Activated naive CD4-positive, alpha-beta T cell treated with anti-CD3 and anti-CD28 coated beads, Interleukin-2, amount 10 ng/mL, durations not matched to agents 7 days and 5 days (primary cell): Measurements from ENCODE around the gene HERC2.
A peak's percentile ranks its signal among the peaks of the same experiment; 100 is the strongest.
"Not testable (repeated sequence)": the region's sequence is repeated elsewhere in the genome, so short reads cannot be mapped to it uniquely, and the experiment has no call there.

Source experiments
- CTCF ChIA-PET: fragments of 350-600 bp; sonication (Branson Sonifier 250); formaldehyde crosslinking; loops from one replicate; lab custom pipeline; 2021; ENCODE audit warnings: antibody characterized with exemption; lab: Charles Lee
- DNase-seq: peaks from one replicate; pipeline ENCODE4 v3.0.0-alpha.2; 2020
- H3K27ac Mint-ChIP-seq: one replicate; pipeline ENCODE4 v1.8.0; 2021; ENCODE audit warnings: mild to moderate bottlenecking, moderate library complexity, mixed read lengths
- H3K27me3 Mint-ChIP-seq: one replicate; pipeline ENCODE4 v1.8.0; 2021; ENCODE audit warnings: mild to moderate bottlenecking, mixed read lengths
- H3K36me3 Mint-ChIP-seq: one replicate; pipeline ENCODE4 v1.8.0; 2021; ENCODE audit warnings: mixed read lengths
- H3K4me1 Mint-ChIP-seq: one replicate; pipeline ENCODE4 v1.8.0; 2021; ENCODE audit warnings: mixed read lengths
- H3K4me3 Mint-ChIP-seq: one replicate; pipeline ENCODE4 v1.8.0; 2021; ENCODE audit warnings: mild to moderate bottlenecking, moderate library complexity, mixed read lengths
- H3K9me3 Mint-ChIP-seq: one replicate; pipeline ENCODE4 v1.8.0; 2021; ENCODE audit warnings: mixed read lengths

Gene HERC2

DNA sequence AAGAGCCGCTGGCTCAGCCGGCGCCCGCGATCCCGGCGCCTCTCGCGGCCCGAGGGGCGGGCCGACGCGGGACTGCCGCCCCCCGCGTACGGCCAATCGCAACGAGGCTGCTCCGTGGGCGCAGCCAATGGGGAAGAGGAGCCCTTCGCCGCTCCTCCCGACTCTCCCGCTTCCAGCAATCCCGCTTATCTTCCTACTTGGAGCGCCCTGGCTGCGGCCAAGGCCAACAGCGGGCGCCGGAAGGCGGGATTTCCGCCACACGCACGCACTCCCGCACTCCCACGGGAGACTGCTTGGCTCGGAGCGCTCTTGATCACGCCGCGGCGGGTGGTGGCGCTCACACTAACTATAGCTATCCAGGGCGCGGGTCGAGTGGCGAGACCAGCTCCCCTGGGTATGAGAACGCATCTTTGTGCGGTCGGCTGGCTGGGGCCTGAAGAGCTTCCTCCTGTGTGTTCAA is at the start of gene HERC2:
Gene HERC2, minus strand, starts transcription at position 51 of the 460 bp plus-strand sequence. CDS start 746 bp downstream, outside the sequence.
- H3K4me1 Mint-ChIP-seq, CTCF ChIA-PET, H3K9me3 Mint-ChIP-seq, DNase-seq, H3K36me3 Mint-ChIP-seq, H3K27me3 Mint-ChIP-seq: not testable (repeated sequence)
- Mint-ChIP-seq H3K4me3 (peak within 1 kb of the TSS; percentile 91), H3K27ac (peak within 1 kb of the TSS; percentile 95)

GRCh38 chr15:28365502-28365901 is 43.5 kb upstream of the HERC2 start:
- H3K4me3 Mint-ChIP-seq, H3K4me1 Mint-ChIP-seq, CTCF ChIA-PET, H3K27ac Mint-ChIP-seq, H3K36me3 Mint-ChIP-seq, H3K27me3 Mint-ChIP-seq, DNase-seq, H3K9me3 Mint-ChIP-seq: not testable (repeated sequence)

- H3K36me3 Mint-ChIP-seq, H3K9me3 Mint-ChIP-seq, DNase-seq, H3K4me1 Mint-ChIP-seq, H3K4me3 Mint-ChIP-seq, CTCF ChIA-PET, H3K27ac Mint-ChIP-seq, H3K27me3 Mint-ChIP-seq: not testable (repeated sequence)
These were observed 36.0 kb upstream of the HERC2 start, which contains the start of gene GOLGA6L24 for GRCh38 chr15:28357984-28358383. GOLGA6L24 (minus strand) TSS chr15:28358084; CDS start chr15:28358023, 61 bp downstream.

DNA sequence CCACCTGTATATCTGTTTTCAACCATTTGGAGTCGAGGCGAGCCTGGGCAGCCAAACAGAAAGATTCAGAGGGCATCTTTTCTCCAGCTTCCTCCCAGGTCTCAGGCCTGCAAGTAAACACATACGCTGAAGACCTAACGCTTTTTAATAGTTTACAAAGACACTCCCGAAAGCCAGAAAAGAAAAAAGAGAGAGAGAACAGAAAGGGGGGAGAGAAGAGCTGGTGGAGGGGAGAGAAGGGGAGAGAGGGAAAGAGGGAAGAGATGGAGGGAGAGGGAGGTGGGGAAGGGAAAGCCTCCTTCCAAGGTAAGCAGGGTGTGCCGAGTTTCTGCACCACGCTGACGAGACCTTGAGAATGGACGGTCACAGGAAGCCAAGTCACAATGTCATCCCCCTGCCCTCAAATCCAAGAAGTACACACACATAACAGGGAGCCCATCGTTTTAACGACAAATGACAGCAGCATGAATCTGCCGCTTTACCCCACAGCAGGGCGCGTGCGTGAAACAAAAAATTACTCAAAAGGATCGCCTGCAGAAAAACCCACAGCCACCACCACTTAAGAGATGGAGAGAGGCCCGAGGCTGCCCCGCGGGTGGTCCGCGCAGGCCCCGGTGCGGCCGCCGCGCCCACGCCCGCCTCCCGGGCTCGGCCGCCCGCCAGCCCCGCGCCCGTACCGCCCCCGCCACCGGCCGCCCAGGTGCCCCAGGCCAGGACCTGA is 461 bp downstream of the HERC2 start:
- H3K36me3 Mint-ChIP-seq, H3K4me1 Mint-ChIP-seq, H3K9me3 Mint-ChIP-seq, CTCF ChIA-PET, H3K27me3 Mint-ChIP-seq: not testable (repeated sequence)
- peak overlapping the region; percentile 95 for H3K27ac Mint-ChIP-seq
- peak overlapping the region; percentile 91 for H3K4me3 Mint-ChIP-seq
- DNase-seq: peak; percentile 33

DNA sequence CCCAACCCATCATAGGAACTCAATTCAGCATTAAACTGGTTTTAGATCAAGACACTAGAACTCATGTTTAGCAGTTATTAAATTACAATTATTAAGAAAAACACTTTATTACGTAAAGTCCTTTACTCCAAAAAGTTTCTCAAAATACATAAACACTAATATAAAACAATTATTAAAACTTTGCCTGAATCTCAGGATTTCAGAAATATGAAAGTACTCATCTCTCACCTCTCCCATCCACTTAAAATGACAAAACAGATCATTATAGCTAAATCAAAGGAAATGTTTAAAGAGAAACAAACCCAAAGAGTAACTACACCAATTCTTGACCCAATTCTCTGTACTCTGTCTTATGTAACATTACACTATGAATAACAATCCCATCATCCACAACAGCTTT is 2.3 kb downstream of the HERC2 start:
- H3K4me1 Mint-ChIP-seq, DNase-seq, H3K4me3 Mint-ChIP-seq, CTCF ChIA-PET, H3K27me3 Mint-ChIP-seq, H3K27ac Mint-ChIP-seq, H3K9me3 Mint-ChIP-seq: not testable (repeated sequence)
- H3K36me3 Mint-ChIP-seq: peaks cover 14% of the 10 kb centered on the region

GRCh38 chr15:28318828-28319227 is 3.2 kb downstream of the HERC2 start:
- DNase-seq, CTCF ChIA-PET, H3K27me3 Mint-ChIP-seq, H3K27ac Mint-ChIP-seq, H3K4me3 Mint-ChIP-seq, H3K4me1 Mint-ChIP-seq, H3K9me3 Mint-ChIP-seq: not testable (repeated sequence)
- H3K36me3 Mint-ChIP-seq: peaks cover 19% of the 10 kb centered on the region

DNA sequence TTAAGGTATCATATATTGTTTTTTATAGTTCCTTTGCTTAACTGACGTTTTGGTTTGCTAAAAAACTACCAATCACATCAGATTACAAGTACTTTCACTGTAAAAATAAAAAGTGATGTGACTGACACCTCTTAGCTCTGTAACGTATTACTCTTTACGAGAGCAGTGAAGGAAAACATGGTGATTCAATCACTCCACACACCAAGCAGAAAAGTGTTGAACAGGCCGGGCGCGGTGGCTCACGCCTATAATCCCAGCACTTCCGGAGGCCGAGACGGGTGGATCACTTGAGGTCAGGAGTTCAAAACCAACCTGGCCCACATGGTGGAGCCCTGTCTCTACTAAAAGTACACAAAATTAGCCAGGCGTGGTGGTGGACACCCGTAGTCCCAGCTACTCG is 3.9 kb downstream of the HERC2 start:
- H3K9me3 Mint-ChIP-seq, H3K4me3 Mint-ChIP-seq, H3K27me3 Mint-ChIP-seq, DNase-seq, H3K4me1 Mint-ChIP-seq, CTCF ChIA-PET, H3K27ac Mint-ChIP-seq: not testable (repeated sequence)
- peaks cover 21% of the 10 kb centered on the region for H3K36me3 Mint-ChIP-seq

DNA sequence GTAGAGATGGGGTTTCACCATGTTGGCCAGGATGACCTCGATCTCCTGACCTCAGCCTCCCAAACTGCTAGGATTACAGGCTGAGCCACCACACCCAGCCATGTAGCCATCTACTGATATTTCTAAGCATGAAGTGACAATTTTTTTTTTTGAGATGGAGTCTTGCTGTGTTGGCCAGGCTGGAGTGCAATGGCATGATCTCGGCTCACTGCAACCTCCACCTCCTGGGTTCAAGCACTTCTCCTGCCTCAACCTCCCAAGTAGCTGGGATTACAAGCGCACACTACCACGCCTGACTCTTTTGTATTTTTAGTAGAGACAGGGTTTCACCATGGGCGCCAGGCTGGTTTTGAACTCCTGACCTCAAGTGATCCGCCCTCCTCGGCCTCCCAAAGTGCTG is 5.0 kb downstream of the HERC2 start:
- DNase-seq, CTCF ChIA-PET, H3K4me3 Mint-ChIP-seq, H3K27ac Mint-ChIP-seq, H3K4me1 Mint-ChIP-seq, H3K27me3 Mint-ChIP-seq, H3K9me3 Mint-ChIP-seq: not testable (repeated sequence)
- peaks cover 21% of the 10 kb centered on the region for H3K36me3 Mint-ChIP-seq

GRCh38 chr15:28310454-28310853 is 11.5 kb downstream of the HERC2 start:
- H3K36me3 Mint-ChIP-seq: peaks cover 31% of the 10 kb centered on the region
- H3K4me3 Mint-ChIP-seq: not testable (repeated sequence)

DNA sequence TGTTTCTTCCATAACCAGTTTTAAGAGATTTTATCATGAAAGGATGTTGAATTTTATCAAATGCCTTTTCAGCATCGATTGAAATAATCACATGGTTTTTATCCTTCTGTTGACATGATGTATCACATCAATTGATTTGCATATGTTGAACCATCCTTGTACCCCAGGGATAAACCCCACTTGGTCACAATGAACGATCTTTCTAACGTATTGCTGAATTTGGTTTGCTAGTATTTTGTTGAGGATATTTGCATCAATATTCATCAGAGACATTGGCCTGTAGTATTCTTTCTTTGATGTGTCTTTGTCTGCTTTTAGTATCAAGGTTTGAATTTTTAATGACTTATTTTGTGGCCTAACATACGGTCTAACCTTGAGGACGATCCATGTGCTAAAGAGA is 13.3 kb downstream of the HERC2 start:
- H3K4me3 Mint-ChIP-seq, CTCF ChIA-PET, H3K27ac Mint-ChIP-seq, H3K4me1 Mint-ChIP-seq, H3K27me3 Mint-ChIP-seq, DNase-seq: not testable (repeated sequence)
- Mint-ChIP-seq H3K36me3 (peaks cover 20% of the 10 kb centered on the region), H3K9me3 (peaks cover 26% of the 10 kb centered on the region)

More at GRCh38 chr15:28310454-28310853, 11.5 kb downstream of the HERC2 start:
- DNase-seq, H3K27ac Mint-ChIP-seq, H3K4me1 Mint-ChIP-seq, CTCF ChIA-PET, H3K27me3 Mint-ChIP-seq: not testable (repeated sequence)
- H3K9me3 Mint-ChIP-seq: peaks cover 24% of the 10 kb centered on the region

DNA sequence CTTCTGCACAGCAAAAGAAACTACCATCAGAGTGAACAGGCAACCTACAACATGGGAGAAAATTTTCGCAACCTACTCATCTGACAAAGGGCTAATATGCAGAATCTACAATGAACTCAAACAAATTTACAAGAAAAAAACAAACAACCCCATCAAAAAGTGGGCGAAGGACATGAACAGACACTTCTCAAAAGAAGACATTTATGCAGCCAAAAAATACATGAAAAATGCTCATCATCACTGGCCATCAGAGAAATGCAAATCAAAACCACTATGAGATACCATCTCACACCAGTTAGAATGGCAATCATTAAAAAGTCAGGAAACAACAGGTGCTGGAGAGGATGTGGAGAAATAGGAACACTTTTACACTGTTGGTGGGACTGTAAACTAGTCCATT is 16.3 kb downstream of the HERC2 start:
- CTCF ChIA-PET, H3K4me3 Mint-ChIP-seq, H3K27me3 Mint-ChIP-seq, H3K4me1 Mint-ChIP-seq, DNase-seq, H3K27ac Mint-ChIP-seq: not testable (repeated sequence)
- H3K36me3 Mint-ChIP-seq: peaks cover 24% of the 10 kb centered on the region
- H3K9me3 Mint-ChIP-seq: peaks cover 28% of the 10 kb centered on the region

DNA sequence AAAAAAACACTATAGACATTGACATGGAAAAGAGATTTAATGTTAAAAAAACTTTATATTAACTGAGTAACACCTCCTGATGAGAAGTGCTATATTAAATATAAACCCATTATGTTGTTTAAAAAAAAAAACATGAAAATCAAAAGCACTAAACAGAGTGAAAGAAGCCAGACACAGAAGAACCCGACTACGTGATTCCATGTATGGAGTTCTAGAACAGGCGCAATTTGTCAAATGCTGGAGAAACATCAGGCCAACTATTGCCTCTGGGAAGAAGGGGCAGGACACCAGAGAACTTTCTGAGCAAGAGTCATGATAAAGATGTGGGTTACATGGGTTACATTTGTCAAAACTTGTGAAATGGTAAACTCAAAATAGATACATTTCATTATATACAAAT is 24.5 kb downstream of the HERC2 start:
- H3K4me3 Mint-ChIP-seq, CTCF ChIA-PET, H3K27me3 Mint-ChIP-seq, H3K9me3 Mint-ChIP-seq, DNase-seq, H3K4me1 Mint-ChIP-seq: not testable (repeated sequence)
- Mint-ChIP-seq H3K36me3 (peaks cover 13% of the 10 kb centered on the region), H3K27ac (peak overlapping the region; percentile 33)

GRCh38 chr15:28296814-28297213 is 25.2 kb downstream of the HERC2 start:
- H3K4me1 Mint-ChIP-seq, DNase-seq, H3K4me3 Mint-ChIP-seq, H3K27ac Mint-ChIP-seq, CTCF ChIA-PET, H3K9me3 Mint-ChIP-seq, H3K27me3 Mint-ChIP-seq: not testable (repeated sequence)
- H3K36me3 Mint-ChIP-seq: peaks cover 17% of the 10 kb centered on the region

GRCh38 chr15:28295009-28295563 is 26.9 kb downstream of the HERC2 start:
- H3K4me1 Mint-ChIP-seq, H3K9me3 Mint-ChIP-seq, CTCF ChIA-PET: not testable (repeated sequence)

GRCh38 chr15:28294560-28294959 is 27.4 kb downstream of the HERC2 start:
- H3K27me3 Mint-ChIP-seq, DNase-seq, H3K27ac Mint-ChIP-seq, H3K4me3 Mint-ChIP-seq, H3K4me1 Mint-ChIP-seq, H3K9me3 Mint-ChIP-seq, CTCF ChIA-PET: not testable (repeated sequence)
- H3K36me3 Mint-ChIP-seq: peaks cover 36% of the 10 kb centered on the region

More at GRCh38 chr15:28295009-28295563, 26.9 kb downstream of the HERC2 start:
- H3K27ac Mint-ChIP-seq, H3K27me3 Mint-ChIP-seq, H3K4me3 Mint-ChIP-seq, DNase-seq: not testable (repeated sequence)
- peaks cover 30% of the 10 kb centered on the region for H3K36me3 Mint-ChIP-seq
